NCI-H2107 (cell line): ENCODE measurements around the gene MAGI1.
"Not testable (repeated sequence)": the region's sequence is repeated elsewhere in the genome, so short reads cannot be mapped to it uniquely, and the experiment has no call there.

ENCODE experiments used
- DNase-seq: peaks from one replicate; lab custom pipeline; 2025; lab: John Stamatoyannopoulos, UW

The MAGI1 gene

DNA sequence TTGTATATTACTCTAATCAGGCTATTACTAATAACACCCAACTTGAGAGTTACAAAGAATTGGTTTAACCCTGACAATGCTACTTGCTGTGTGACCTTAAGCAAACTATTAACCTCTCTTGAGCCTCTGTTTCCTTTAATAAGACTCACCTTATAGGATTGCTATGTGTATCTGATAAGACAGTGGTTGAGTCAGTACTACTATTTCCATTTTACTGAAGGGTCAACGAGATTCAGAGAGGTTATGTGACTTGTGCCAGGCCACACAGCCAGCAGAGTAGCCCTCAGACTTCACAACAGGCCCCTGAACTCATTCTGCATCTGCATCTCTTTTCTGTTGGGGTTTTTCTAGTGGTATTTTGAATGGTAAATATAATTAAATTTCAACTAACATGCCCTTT, 420.1 kb downstream of the MAGI1 start:
- DNase-seq = no peak

DNA sequence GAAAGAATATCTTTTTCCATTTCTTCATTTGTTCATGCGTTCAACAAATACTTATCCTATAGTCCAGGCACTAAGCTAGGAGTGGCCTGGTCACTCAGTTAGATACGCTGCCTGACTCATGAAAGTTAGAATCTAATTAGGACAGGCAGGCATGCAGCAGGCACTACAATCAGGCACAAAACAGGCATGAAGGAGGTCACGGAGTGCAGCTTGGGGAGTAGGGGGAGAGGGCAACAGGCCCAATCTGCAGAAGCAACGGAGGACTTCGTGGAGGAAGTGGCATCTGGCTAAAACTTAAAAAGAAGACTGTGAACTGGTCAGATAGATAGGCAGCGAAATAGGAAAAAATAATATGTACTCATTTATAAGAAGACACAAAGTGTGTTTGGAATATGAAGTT, 420.9 kb downstream of the MAGI1 start:
- no peak for DNase-seq

DNA sequence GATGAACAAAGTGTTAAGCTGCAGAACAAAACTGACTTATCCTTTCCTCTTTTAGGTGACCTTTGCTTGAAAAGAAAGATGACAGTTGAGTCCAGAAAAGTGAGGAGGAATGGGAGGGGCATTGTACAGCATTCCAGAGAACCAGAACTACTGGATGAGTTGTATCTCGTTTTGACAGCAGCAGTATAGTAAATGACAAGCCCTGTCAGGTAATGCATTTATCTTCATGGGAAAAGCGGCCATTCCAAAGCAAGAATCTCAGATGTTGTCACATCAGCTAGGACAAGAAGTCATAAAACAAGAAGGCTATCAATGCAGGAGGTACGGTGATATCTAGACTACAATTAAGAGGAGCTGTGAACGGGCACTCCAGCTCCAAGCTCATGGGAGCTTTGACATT, 421.5 kb downstream of the MAGI1 start:
- no peak for DNase-seq

DNA sequence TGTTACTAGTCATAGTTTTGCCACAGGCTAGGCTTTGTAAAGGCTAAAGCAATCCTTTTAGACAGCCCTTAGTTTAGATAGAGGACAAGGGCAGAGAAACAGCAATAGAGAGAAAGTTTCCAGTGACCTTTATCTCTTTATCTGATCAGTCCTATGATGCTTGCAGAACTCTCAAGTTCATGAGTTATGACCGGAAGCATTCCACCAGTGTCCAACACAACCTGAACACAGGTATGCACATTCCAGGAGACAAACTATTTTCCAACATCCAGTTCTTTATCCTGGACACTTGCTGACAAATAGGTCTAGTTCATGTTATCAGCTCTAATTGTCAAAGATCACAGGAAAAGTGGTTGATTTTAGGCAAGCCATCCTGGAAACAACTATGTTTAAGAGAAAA, 422.2 kb downstream of the MAGI1 start:
- no peak for DNase-seq

DNA sequence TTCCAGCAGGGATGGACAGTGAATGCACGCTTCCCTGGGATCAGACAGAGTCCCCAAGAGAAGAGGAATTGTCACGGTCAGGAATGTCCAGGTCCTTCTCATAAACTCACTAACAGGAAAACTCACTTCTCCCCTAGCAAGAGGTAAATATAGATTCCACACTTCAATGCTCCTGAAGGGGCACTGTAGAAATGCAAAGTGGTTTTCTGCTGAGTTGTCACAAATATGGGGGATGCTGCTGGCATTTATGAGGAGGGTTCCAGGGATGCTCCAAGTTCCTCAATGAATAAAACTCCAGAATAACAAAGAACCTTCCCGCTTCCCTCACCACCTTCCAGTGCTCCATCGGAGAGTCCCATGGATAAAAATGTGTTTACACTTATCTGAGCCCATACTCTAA, 423.4 kb downstream of the MAGI1 start:
- no peak for DNase-seq

DNA sequence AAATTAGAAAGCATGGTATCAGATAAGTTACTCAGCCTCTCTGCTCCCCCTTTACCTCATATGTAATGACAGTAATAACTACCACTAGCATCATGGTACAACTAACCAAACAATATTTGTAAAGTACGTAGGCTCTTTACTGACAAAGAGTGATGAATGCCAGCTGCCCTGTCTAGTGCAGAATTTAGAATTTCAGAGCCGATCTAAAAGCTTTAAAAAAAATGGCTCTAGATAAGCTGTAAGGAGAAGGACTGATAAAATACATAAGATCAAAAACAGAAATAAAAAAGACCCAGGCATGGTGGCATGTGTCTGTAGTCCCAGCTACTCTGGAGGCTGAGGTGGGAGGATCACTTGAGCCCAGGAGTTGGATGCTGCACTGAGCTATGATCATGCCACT, 424.1 kb downstream of the MAGI1 start:
- DNase-seq = no peak

DNA sequence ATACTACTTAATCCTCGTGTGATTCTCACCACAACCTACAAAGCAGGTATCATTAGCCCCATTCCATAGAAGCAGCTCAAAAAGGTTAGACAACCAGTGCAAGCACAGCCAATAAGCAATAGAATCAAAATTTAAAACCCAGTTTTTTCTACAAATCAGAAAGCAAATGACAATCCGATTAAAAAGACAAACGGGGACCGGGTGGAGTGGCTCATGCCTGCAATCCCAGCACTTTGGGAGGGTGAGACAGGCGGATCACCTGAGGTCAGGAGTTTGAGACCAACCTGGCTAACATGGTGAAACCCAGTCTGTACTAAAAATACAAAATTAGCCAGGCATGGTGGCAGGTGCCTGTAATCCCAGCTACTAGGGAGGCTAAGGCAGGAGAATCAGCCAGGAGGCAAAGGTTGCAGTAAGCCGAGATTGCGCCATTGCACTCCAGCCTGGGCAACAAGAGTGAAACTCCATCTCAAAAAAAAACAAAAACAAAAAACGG, 430.7 kb downstream of the MAGI1 start:
- not testable (repeated sequence) for DNase-seq

DNA sequence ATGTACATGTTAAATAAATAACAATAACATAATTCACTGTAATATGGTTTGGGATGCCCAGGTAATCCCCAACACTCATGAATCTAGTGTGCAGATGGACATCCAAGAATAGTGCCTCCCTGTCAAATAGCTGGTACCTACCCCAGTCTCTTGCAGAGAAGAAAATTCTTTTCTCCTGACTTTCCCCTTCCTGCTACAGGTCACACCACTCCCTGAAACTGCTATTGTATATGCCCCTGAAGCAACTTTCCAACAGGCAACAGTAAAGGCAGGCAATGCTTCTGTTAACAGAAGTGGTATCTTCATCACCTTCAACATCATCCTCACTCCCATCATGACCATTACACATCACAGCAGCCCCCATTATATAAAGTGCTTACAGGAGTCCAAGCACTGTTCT, 431.6 kb downstream of the MAGI1 start:
- no peak for DNase-seq

DNA sequence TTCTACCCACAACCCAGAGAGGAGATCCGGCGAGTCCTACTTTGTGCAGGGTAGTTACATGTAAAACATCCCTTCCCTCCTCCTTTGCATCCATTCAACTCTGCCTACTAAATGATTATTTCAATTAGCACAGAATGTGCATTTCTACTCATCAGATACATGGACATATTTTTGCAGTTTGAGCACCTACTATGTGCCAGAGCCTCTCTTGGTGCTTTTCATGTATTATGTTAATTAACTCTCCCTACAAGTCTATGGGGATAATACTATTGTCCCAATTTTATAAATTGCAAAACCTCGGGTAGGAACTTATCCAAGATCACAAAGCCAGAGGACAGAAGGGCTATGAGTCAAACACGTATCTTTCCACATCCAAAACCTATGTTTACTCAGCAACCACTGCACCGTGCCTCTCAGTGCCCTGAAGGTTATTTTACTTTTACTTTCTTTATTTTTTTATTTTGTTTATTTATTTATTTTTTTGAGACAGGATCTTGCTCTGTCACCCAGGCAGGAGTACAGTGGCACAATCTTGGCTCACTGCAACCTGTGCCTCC, 432.8 kb downstream of the MAGI1 start:
- no peak for DNase-seq

DNA sequence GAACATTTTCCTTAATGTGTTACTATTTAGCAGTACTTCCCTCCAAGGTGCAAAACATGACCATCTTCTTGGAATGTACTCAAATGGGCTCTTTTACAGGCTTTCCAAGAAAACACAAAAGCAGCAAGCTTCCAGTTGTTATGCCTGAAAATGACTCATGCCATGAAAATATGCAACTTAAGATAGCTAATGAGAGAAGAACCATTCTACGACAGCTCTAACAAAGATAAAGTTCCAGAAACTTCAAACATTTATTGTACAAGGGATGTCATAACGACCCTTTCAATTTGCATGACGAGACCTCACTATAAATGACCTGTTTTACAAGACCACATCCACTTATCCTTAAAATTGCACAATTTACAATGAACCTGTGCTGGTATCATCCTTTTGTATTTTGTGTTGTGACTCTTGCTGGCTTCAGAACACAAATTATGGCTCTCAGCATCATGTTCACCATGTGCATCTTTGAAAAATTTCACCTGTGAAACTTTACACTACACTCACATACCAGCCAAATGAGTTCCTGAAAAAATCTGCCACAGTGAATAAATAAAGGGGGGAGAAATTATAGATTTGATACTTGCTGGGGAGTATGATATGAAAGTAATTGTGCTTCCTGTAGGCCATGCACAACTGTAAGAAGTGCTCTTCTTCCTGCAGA, 433.7 kb downstream of the MAGI1 start:
- DNase-seq = no peak

DNA sequence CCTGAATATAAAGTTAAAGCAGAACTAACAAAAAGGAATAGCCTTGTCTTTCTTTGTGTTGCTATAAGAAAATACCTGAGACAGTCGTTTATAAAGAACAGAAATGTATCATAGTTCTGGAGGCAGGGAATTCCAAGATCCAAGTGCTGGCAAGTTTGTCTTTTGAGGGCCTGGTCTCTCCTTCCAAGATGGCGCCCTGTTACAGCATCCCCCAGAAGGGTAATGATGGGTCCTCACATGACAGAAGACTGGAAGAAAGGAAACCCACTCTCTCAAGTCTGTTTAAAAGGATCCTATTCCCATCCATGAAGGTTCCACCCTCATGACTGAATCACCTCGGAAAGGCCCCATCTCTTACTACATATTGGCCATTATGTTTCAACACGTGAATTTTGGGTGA, 435.1 kb downstream of the MAGI1 start:
- no peak for DNase-seq

DNA sequence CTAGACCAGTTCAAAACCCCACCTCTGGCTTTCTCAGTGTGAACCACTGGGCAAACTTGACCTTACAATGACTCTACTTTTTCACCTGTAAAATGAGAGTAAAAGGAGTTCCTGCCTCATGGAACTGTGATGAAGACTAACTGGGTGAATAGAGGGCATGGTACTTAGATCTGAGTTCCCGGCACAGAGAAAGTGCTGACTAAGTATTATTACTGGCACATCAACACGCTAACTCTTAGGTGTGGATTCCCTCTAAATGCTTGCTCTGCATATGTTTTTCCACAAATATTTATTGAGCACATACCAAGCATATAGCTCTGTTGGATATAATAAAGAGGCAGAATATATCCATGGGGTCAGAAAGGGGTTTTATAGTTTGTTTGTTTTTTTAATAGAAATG, 437.8 kb downstream of the MAGI1 start:
- DNase-seq = no peak

DNA sequence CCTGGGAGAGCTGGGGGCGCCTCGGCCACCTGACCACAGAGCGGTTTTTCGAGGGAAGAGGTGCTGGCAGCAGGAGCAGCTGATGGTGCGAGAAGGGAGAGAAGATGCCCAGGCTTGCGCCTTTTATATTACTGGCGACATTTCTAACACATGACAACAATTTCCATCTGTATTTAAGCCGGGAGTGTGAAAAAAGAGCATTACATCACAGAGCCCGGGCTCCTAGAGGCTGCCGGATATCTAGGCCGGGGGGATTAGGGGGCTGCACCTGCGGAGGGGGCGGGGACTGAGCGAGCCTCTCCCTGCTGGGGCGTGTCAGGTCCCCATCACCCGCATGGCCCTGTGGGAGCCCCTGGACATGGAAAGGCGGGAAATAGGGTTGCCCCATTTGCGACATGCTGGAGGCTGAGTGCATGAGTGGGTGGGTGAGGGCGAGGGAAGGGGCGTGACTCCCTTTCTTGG, 440.7 kb downstream of the MAGI1 start:
- no peak for DNase-seq

DNA sequence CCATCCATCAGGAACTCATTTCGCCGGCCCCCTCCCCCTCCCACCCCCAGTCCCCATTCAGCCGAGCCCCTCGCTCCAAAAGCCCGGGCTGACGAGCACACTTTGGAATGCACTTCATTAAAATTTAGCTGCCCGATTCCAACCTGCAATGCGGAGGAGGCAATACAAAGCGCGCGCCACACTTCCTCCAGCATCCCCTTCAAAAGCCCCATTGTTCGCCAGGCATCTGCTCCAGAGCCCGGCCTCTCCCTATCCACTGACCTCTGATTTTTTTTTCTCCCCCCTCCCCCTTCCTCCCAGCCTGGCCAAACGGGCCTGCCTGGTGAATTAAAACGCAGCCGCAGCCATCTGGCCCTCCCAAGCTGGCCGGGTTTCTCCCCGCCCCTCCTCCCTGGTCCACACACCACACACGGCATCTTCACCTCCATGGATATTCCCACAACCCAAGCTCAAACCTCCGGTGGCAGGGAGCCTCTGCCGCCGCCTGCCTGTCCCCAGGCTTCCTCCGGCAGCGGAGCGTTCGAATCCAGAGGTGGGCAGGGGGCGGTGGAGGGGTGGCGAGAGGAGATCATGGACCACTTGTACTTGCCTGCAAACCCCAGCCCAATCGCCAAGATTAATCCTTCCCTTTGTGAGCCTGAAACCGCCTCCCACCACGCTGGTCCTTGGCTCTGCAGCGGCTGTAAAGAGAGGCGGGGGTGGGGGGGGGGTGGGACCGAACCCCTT, 441.3 kb downstream of the MAGI1 start:
- no peak for DNase-seq

DNA sequence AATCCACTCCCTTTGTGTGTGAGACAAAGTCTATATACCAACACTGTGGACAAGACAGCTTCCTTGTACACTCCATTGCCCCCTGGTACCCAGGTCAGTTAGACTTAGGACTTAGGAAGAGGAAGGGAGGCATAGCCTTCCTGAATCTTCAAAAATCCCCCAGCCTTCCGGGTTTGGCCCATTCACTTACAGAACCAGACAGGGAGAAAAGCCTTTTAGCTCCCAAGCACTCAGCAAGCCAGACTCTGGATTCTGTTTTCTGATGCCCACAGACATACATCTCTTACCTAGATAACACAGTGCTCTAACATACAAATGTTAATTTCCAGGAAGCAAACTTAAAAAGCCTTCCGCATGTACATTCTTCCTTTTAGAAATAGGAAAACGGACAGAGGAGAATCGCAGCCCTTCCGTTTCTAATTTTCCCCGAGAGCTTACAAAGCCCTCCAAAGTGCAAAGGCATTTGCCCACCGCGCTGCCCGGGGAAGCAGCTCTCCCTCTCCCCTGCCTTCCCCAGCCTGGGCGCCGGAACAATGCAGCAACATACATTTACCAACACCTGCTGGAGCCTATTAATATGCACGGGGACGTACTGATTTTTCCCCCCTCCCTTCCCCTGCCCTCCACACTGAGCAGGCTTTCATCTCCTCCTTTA, 442.0 kb downstream of the MAGI1 start:
- no peak for DNase-seq

DNA sequence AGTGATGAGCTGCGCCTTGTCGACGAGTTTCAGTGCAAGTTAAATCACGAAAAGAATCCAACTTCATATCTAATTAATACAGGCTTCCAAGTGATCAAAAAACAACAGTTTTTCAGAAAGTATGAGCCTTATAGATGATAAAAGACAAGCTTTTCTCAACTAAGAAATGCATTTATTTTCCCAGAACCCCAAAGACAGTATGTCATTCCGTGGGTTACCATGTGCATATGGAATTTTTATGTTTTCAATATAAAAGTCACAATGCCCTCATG, 442.8 kb downstream of the MAGI1 start:
- DNase-seq = no peak

DNA sequence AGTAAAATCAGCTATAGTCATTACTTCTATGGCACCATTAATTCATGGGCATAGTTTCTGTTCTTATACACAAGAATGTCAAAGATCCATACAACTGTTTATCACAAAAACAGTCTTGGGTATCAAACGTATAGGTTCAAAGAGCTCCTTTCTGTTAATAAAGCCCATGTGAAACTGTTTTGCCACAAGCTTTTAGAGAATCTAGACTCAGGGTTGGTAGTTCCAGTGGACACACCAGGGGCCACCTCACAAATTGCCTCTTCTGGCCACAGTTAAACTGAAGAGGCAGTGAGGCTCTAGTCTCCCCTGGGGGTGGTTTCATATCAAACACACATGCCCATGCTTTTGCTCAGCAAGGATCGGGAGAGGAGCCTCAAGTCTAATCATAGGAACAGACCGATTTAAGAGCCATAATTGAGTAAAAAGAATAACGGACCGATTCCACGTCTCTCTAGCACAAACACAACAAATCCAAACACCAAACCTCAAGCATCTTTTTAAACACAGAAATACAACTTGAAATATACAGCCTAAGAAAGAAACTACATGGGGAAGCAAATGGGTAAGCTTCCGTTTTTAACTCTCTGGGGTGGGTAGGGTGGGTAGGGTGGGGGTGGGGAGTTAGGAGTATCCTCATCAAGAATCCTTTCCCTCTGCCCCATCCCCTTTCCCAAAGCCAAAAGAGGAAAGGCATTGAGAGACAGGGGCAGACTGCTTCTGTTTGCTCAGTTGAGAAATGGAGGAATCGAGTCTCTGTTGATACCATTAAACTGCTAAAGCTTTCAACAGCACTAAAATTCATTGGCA, 443.3 kb downstream of the MAGI1 start:
- no peak for DNase-seq

DNA sequence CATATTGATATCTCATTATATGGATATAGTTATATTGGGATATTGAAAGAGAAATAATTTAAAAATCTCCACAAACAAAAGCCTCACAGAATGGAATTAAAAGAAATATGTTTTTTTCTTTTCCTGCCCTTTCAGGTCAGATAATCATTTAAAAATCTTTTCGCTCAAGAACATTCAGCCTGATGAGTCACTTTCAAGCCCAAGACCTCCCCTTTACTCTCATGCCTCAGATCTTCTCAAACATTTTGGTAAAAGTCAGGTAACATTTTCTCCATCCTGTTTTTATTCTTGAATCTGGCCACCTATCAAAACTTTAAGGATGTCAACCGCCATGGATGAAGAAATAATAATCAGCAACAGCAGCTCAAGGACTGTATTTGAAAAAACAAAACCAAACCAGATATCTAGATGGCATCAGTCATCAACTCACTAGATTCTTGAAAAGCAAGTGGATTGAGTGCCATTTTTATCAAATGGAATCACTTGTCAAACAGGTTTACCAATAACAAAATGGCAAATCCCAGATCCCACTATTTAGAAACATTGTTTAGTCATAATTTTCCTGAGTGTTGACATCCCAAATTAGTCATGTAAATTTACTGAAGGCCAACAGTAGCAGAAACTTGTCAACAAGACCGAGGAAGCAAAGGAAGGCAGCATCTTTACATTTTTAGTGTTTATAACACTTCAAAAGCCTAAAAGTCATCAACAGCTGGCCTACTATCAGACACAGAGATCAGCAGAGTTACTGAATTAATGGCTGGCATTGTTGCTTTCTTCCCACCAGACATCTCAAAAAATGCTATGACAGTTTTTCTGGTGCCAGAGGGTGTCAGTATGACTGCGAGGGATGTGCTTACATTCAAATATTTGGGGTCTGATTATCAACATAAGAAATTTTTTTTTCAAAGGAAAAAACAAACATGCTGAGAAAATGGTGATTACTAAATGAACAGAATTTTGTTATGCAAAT, 444.7 kb downstream of the MAGI1 start:
- no peak for DNase-seq

DNA sequence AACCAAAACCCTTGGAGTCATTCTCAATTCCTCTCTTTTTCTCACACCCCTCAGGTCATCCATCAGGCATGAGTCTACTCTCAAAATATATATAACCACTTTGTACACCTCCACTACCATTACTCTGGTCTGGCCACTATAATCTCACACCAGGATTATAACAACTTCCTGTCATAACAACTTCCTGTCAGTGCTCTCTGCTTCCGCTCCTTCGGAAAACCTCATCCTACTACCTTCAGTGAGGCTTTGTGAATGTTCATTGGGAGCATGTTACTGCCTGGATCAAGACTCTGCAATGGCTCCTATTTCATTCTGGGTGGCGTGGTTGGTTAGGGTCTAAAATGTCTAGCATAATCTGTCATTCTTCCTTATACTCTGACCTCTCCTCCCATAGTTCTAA, 447.4 kb downstream of the MAGI1 start:
- no peak for DNase-seq

DNA sequence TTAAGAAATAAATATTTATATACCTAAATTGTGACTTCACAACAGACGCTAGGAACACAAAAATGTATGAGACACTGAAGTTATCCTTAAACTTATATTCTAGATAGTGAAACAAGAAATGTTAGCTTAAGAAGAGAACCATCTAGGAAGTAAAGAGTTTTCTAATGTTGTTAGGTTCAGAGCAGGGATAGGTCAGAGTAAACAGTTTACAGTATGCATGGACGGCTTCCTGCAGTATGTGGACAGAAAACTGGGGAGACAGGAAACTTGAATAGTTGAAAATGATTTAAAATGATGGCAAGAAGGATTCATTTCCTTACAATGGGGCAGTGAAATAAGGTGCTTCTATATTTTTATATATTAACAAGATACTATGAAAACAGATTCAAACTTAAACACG, 449.8 kb downstream of the MAGI1 start:
- DNase-seq = no peak
